Sigmoid colon (tissue), 4 donors: Measurements from ENCODE around the gene GALNS.

Experiments
- POLR2A ChIP-seq, 2 donors: fragments of 450-650 bp; IDR thresholded peaks; one replicate each; pipeline ENCODE4 v1.6.1; 2016; ENCODE audit warnings: antibody characterized with exemption in 2 of 2, mild to moderate bottlenecking in 2 of 2, moderate library complexity in 2 of 2
- POLR2AphosphoS5 ChIP-seq, 4 donors: sonication (generic); formaldehyde crosslinking; IDR thresholded peaks; one replicate each; pipeline ENCODE4 v1.6.1; 2017; ENCODE audit warnings: antibody characterized with exemption in 4 of 4
- TF ChIP-seq, protein P1 (sequence below), 4 experiments: fragments of 450-650 bp in 3 of 4; fragments of 200-600 bp in 1 of 4; IDR thresholded peaks; one replicate each; pipeline ENCODE4 v1.5.1; 2016 to 2019; ENCODE audit warnings: antibody characterized with exemption in 4 of 4, mild to moderate bottlenecking in 3 of 4, moderate library complexity in 2 of 4

DNA sequence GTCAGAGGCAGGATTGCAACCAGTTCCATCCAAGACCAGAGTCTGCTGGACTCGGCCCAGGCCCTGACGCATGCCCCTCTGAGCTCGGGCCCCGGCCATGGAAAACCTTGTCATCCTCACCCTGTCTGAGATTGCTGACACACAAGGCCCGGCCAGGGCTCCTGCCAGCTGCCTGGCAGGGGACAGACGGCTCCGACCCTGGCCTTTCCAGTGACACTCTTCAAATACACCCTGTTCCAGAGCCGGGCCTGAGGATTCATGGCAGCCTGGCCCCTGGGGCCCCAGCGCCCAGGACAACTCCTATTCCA is 12.9 kb upstream of the GALNS start:
- TF ChIP-seq, protein P1, sequence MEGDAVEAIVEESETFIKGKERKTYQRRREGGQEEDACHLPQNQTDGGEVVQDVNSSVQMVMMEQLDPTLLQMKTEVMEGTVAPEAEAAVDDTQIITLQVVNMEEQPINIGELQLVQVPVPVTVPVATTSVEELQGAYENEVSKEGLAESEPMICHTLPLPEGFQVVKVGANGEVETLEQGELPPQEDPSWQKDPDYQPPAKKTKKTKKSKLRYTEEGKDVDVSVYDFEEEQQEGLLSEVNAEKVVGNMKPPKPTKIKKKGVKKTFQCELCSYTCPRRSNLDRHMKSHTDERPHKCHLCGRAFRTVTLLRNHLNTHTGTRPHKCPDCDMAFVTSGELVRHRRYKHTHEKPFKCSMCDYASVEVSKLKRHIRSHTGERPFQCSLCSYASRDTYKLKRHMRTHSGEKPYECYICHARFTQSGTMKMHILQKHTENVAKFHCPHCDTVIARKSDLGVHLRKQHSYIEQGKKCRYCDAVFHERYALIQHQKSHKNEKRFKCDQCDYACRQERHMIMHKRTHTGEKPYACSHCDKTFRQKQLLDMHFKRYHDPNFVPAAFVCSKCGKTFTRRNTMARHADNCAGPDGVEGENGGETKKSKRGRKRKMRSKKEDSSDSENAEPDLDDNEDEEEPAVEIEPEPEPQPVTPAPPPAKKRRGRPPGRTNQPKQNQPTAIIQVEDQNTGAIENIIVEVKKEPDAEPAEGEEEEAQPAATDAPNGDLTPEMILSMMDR (IDR thresholded peaks at IDR 0.05) = no peak
- no peak for TF ChIP-seq POLR2AphosphoS5 (IDR thresholded peaks at IDR 0.05)
- no peak for TF ChIP-seq POLR2A (IDR thresholded peaks at IDR 0.05)
